DOHH2 (cell line): ENCODE data around the gene RPTN.

ENCODE experiments used
- CTCF ChIP-seq: fragments of 200-600 bp; sonication (generic); IDR thresholded peaks from one replicate; pipeline ENCODE4 v1.5.1; 2014; ENCODE audit warnings: antibody characterized with exemption, mild to moderate bottlenecking, low read depth, low read length; ENCODE audit not compliant: poor library complexity, severe bottlenecking
- EZH2phosphoT487 ChIP-seq: fragments of 200-600 bp; sonication (generic); IDR thresholded peaks from 2 replicates; pipeline ENCODE4 v1.6.1; 2017; ENCODE audit warnings: borderline replicate concordance, mild to moderate bottlenecking, antibody characterized with exemption, low read length, moderate library complexity, mixed read lengths

GRCh38 chr1:152109998-152110294 is 49.1 kb downstream of the RPTN start:
- no peak for TF ChIP-seq CTCF
- TF ChIP-seq EZH2phosphoT487 = no peak
